Measurements from ENCODE around the gene TLE3. TPM values are rescaled to one million over a fixed set of nuclear protein-coding genes. Genes with fewer than 3 reads are reported as not detected.

Gene TLE3
- polyA plus RNA-seq, 2 of the 4 experiments (the other 2 are of a cell fraction): 4.6 to 5.3 TPM

- TF ChIP-seq REST (IDR thresholded peaks at IDR 0.05) (no peak), TFCP2L1 (CRISPR knock-in tag; IDR thresholded peaks at IDR 0.05) (no peak), CHD4 (IDR thresholded peaks at IDR 0.05; ENCODE audit: borderline replicate concordance) (no peak), HES2 (IDR thresholded peaks at IDR 0.05) (no peak), HDAC2 (IDR thresholded peaks at IDR 0.05) (no peak), HOXB13 (CRISPR knock-in tag; IDR thresholded peaks at IDR 0.05; ENCODE audit: low read depth) (no peak), GATA3 (IDR thresholded peaks at IDR 0.05; ENCODE audit: borderline replicate concordance) (no peak)
Measured at GRCh38 chr15:70088887-70089691, 8.6 kb downstream of the TLE3 start (continued).

GRCh38 chr15:70088455-70088854 is 9.3 kb downstream of the TLE3 start:
- DNase-seq (ENCODE audit: low read depth in 1 of 2, low spot score in 1 of 2) (no peak), FAIRE-seq (no peak), ATAC-seq (no peak)
- Histone ChIP-seq H3K9me3 (no peaks in the 10 kb centered on the region), H3K4me3 (no peak overlapping the region), H3K4me2 (no peak overlapping the region), H3K27ac (no peak overlapping the region), H3K4me1 (no peaks in the 10 kb centered on the region)
- 90% methylated on average over 3 of the region's 3 CpGs for WGBS (ENCODE audit: missing lambda C conversion rate)
- POLR2A ChIA-PET: no interaction called here
- no peak for TF ChIP-seq NR3C1 (IDR thresholded peaks at IDR 0.05)
- no peak for TF ChIP-seq USF2 (IDR thresholded peaks at IDR 0.05)
- TF ChIP-seq SREBF2 (IDR thresholded peaks at IDR 0.05): no peak
- TF ChIP-seq HES2 (IDR thresholded peaks at IDR 0.05): no peak
- TF ChIP-seq TP53 (CRISPR knock-in tag; IDR thresholded peaks at IDR 0.05): no peak
- TF ChIP-seq ATOH8 (CRISPR knock-in tag; IDR thresholded peaks at IDR 0.05; ENCODE audit: low read depth): no peak
- TF ChIP-seq ZNF302 (CRISPR knock-in tag; IDR thresholded peaks at IDR 0.05): no peak
- no peak for TF ChIP-seq NFE2L2 (conservative IDR thresholded peaks at IDR 0.05; ENCODE audit: low read length)
- no peak for TF ChIP-seq CEBPB (IDR thresholded peaks at IDR 0.05)
- no peak for TF ChIP-seq RNF2 (IDR thresholded peaks at IDR 0.05; ENCODE audit: borderline replicate concordance, low read depth)
- no peak for TF ChIP-seq FOXS1 (CRISPR knock-in tag; IDR thresholded peaks at IDR 0.05)
- no peak for TF ChIP-seq CHD4 (IDR thresholded peaks at IDR 0.05; ENCODE audit: borderline replicate concordance)
- CTCF ChIA-PET: interaction anchor here (0.9 to 1.9 kb wide), 2 partner anchors 7 to 378 kb away, joined by 3 to 5 read pairs; no protein-coding TSS in a partner anchor

GRCh38 chr15:70087708-70088352 is 9.9 kb downstream of the TLE3 start:
- Histone ChIP-seq H3K4me1 (no peaks in the 10 kb centered on the region), H3K9me3 (no peaks in the 10 kb centered on the region), H3K4me2 (no peak overlapping the region), H3K4me3 (no peak overlapping the region), H3K27ac (no peak overlapping the region)
- 84% methylated on average over 12 of the region's 12 CpGs for WGBS (ENCODE audit: missing lambda C conversion rate)
- CTCF ChIA-PET: no interaction called here
- no peak for TF ChIP-seq HMGXB4 (CRISPR knock-in tag; IDR thresholded peaks at IDR 0.05; ENCODE audit: borderline replicate concordance)
- no peak for TF ChIP-seq MYC (IDR thresholded peaks at IDR 0.05; ENCODE audit: borderline replicate concordance, low read length)
- TF ChIP-seq SREBF2 (IDR thresholded peaks at IDR 0.05): no peak
- peak; percentile 26 to 35; a peak in 1 of 4 replicates for TF ChIP-seq CEBPB (IDR thresholded peaks at IDR 0.05)
- TF ChIP-seq SMC3 (IDR thresholded peaks at IDR 0.05): no peak
- TF ChIP-seq RAD21 (conservative IDR thresholded peaks at IDR 0.05 in 1 of 2, IDR thresholded peaks at IDR 0.05 in 1 of 2): no peak
- TF ChIP-seq BCL3 (IDR thresholded peaks at IDR 0.05): no peak
- no peak for TF ChIP-seq BHLHE40 (IDR thresholded peaks at IDR 0.05; ENCODE audit: low read depth, low read length)
- DNase-seq (ENCODE audit: low read depth in 1 of 2, low spot score in 1 of 2) (no peak), FAIRE-seq (no peak), ATAC-seq (no peak)
- POLR2A ChIA-PET: no interaction called here

All from A549 (cell line).